Measurements from ENCODE around the gene ASTN2.

ASTN2 gene

GRCh38 chr9:116870566-116870965 is 544.3 kb downstream of the ASTN2 start:
- DNase-seq = no peak
- no peaks in the 10 kb centered on the region for H3K36me3 ChIP-seq
- no peaks in the 10 kb centered on the region for H3K9me3 ChIP-seq (ENCODE audit: severe bottlenecking)
- TF ChIP-seq CTCF (IDR thresholded peaks at IDR 0.05; ENCODE audit: low read depth, low read length) = no peak
- no peaks in the 10 kb centered on the region for H3K27me3 ChIP-seq (ENCODE audit: insufficient read depth, low read depth, severe bottlenecking)
- H3K4me3 ChIP-seq (ENCODE audit: low read depth, low read length) = no peak overlapping the region
- H3K27ac ChIP-seq = no peak overlapping the region

GRCh38 chr9:116868201-116868600 is 546.7 kb downstream of the ASTN2 start:
- no peaks in the 10 kb centered on the region for H3K9me3 ChIP-seq (ENCODE audit: severe bottlenecking)
- no peak overlapping the region for H3K27ac ChIP-seq
- H3K27me3 ChIP-seq (ENCODE audit: insufficient read depth, low read depth, severe bottlenecking) = no peaks in the 10 kb centered on the region
- DNase-seq = no peak
- peaks cover 5% of the 10 kb centered on the region for H3K36me3 ChIP-seq
- TF ChIP-seq CTCF (IDR thresholded peaks at IDR 0.05; ENCODE audit: low read depth, low read length) = no peak
- H3K4me3 ChIP-seq (ENCODE audit: low read depth, low read length) = no peak overlapping the region

- peaks cover 50% of the 10 kb centered on the region for H3K36me3 ChIP-seq
- no peak overlapping the region for H3K27ac ChIP-seq
- DNase-seq = no peak
- no peaks in the 10 kb centered on the region for H3K27me3 ChIP-seq (ENCODE audit: insufficient read depth, low read depth, severe bottlenecking)
- H3K4me3 ChIP-seq (ENCODE audit: low read depth, low read length) = no peak overlapping the region
- H3K9me3 ChIP-seq (ENCODE audit: severe bottlenecking) = no peaks in the 10 kb centered on the region
- TF ChIP-seq CTCF (IDR thresholded peaks at IDR 0.05; ENCODE audit: low read depth, low read length) = no peak
Measured at GRCh38 chr9:116861321-116861720, 553.5 kb downstream of the ASTN2 start.

- Histone ChIP-seq H3K9me3 (ENCODE audit: severe bottlenecking) (no peaks in the 10 kb centered on the region), H3K36me3 (peaks cover 50% of the 10 kb centered on the region), H3K27me3 (ENCODE audit: insufficient read depth, low read depth, severe bottlenecking) (no peaks in the 10 kb centered on the region), H3K27ac (no peak overlapping the region), H3K4me3 (ENCODE audit: low read depth, low read length) (no peak overlapping the region)
- DNase-seq = peak; percentile 85
- peak; percentile 95 for TF ChIP-seq CTCF (IDR thresholded peaks at IDR 0.05; ENCODE audit: low read depth, low read length)
Measured at GRCh38 chr9:116860509-116861120, 554.2 kb downstream of the ASTN2 start.

GRCh38 chr9:116859763-116860162 is 555.1 kb downstream of the ASTN2 start:
- peaks cover 50% of the 10 kb centered on the region for H3K36me3 ChIP-seq
- DNase-seq = no peak
- no peak overlapping the region for H3K4me3 ChIP-seq (ENCODE audit: low read depth, low read length)
- H3K9me3 ChIP-seq (ENCODE audit: severe bottlenecking) = no peaks in the 10 kb centered on the region
- no peaks in the 10 kb centered on the region for H3K27me3 ChIP-seq (ENCODE audit: insufficient read depth, low read depth, severe bottlenecking)
- no peak for TF ChIP-seq CTCF (IDR thresholded peaks at IDR 0.05; ENCODE audit: low read depth, low read length)
- no peak overlapping the region for H3K27ac ChIP-seq

GRCh38 chr9:116857321-116857720 is 557.5 kb downstream of the ASTN2 start:
- no peaks in the 10 kb centered on the region for H3K9me3 ChIP-seq (ENCODE audit: severe bottlenecking)
- no peak overlapping the region for H3K27ac ChIP-seq
- no peak for TF ChIP-seq CTCF (IDR thresholded peaks at IDR 0.05; ENCODE audit: low read depth, low read length)
- H3K4me3 ChIP-seq (ENCODE audit: low read depth, low read length) = no peak overlapping the region
- H3K27me3 ChIP-seq (ENCODE audit: insufficient read depth, low read depth, severe bottlenecking) = no peaks in the 10 kb centered on the region
- peaks cover 41% of the 10 kb centered on the region for H3K36me3 ChIP-seq
- no peak for DNase-seq
